Placental pericyte (primary cell): ENCODE data around the gene FAM89B. TPM values are rescaled to one million over a fixed set of nuclear protein-coding genes. Genes with fewer than 3 reads are reported as not detected.

Source experiments
- small RNA-seq: library from RNA; depleted of rRNA; stranded (forward); fragments of <200 nt; gene quantifications from one replicate; pipeline ENCODE3, GENCODE V24; 2012; ENCODE audit warnings: low replicate concordance
- total RNA-seq: library from RNA; depleted of rRNA; stranded (reverse); fragments of >200 nt; gene quantifications from 2 replicates; pipeline ENCODE4 v1.2.3, GENCODE V29; 2012

FAM89B gene
- total RNA-seq = 15.1 and 48.8 TPM in 2 replicates

DNA sequence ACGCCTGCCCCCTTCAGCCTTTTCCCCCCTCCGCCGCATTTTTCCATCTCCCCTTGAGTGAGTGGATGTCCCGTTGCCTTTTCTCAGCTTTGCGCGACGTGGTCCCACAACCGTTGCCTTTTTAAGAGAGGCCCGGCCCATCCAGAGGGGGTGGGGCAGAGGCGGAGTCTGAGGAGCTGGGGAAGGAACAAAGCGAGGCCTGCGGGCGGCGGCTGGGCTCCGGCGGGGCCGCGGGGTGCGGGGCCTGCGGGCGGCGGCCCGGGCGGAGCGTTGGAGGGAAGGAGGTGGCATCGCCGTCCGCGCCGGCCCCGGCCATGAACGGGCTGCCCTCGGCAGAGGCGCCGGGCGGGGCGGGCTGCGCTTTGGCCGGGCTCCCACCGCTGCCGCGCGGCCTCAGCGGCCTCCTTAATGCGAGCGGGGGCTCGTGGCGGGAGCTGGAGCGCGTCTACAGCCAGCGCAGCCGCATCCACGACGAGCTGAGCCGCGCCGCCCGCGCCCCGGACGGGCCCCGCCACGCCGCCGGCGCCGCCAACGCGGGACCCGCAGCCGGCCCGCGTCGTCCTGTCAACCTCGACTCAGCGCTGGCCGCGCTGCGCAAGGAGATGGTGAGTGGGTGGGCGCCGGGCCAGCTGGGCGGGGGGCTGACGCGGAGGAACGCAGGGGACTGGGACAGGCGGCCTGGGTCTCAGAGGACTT is at the start of gene FAM89B:
TSS of gene FAM89B (plus strand) at position 183 of the 696 bp plus-strand sequence. CDS start at position 315, 132 bp downstream.

DNA sequence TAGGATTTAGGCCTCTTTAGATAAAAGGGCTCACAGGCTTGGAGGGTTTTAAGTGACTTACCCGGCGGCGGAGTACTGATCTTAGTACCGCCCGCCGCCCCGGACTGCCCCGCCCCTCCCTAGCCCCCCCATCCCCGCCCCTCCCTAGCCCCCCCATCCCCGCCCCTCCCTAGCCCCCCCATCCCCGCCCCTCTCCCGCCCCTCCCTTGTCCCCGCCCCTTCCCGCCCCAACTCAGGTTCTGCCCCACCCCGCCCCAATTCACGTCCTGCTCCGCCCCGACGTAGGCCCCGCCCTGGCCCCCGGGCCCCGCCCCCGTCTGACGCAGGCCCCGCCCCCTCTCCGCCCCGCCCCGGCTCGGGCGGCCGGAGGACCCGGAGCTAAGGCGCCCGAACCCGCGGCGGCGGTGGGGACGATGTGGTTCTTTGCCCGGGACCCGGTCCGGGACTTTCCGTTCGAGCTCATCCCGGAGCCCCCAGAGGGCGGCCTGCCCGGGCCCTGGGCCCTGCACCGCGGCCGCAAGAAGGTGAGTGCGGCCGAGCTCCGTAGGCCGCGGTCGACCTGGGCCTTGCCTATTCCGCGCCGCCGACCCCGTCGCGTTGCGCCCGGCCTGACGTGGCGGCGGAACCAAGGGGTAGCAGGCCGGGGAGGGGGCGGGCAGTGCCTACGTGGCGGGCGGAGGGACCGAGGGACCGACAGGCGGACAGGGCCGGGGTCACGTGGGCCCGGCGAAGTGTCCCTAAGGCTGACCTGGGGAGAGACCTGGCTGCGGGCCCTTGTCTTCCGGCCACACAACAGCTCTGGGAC is 47.4 kb upstream of the FAM89B start, which contains the start of gene SCYL1:
TSS of gene SCYL1 (plus strand) at position 343 of the 805 bp plus-strand sequence. CDS start at position 414, 71 bp downstream.

DNA sequence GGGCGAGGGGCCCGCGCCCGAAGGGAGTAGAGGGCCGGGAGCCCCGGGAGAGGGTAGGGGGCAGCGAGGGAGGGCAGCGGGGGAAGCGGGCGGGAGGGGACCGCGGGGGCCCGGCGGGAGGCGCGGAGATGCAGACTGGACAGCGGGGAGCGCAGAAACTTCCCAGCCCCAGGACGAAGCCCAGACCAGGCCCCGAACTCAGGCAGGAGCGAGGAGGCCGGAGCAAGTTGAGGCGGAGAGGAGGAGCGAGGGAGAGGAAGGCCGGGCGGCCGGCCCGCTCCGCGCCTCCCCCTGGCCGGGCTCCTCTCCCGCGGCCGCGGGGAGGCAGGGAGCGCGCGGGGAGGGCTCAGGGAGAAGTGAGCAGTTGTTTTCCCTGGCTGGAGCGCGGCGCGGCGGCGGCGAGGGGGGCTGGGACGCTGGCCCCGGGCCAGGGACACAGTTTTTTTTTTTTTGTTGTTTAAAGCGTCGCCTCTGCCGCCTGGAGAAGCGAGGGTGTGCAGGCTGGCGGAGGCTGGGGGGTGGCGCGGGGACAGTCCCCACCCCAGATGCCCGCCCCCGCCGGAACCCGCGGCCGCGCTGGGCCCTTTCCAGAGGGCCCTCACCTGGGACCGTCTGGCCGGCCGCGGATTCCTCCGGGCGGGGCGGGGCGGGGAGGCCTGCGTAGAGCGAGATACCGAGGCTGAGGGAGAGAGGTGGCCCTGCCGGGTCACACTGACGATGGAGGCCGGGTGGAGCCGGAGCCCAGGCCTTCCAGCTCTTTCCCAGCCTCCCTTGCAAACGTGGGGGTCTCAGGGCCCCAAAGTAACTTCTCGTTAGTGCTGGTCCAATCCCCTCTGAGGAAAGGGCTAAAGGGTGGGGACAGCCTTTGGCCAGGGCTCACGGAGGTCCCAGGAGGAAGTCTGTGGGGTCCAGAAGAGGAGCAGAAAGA is 14.1 kb upstream of the FAM89B start, which contains the start of gene LTBP3:
TSS of gene LTBP3 (minus strand) at position 358 of the 928 bp plus-strand sequence. CDS start 400 bp downstream, outside the sequence.

DNA sequence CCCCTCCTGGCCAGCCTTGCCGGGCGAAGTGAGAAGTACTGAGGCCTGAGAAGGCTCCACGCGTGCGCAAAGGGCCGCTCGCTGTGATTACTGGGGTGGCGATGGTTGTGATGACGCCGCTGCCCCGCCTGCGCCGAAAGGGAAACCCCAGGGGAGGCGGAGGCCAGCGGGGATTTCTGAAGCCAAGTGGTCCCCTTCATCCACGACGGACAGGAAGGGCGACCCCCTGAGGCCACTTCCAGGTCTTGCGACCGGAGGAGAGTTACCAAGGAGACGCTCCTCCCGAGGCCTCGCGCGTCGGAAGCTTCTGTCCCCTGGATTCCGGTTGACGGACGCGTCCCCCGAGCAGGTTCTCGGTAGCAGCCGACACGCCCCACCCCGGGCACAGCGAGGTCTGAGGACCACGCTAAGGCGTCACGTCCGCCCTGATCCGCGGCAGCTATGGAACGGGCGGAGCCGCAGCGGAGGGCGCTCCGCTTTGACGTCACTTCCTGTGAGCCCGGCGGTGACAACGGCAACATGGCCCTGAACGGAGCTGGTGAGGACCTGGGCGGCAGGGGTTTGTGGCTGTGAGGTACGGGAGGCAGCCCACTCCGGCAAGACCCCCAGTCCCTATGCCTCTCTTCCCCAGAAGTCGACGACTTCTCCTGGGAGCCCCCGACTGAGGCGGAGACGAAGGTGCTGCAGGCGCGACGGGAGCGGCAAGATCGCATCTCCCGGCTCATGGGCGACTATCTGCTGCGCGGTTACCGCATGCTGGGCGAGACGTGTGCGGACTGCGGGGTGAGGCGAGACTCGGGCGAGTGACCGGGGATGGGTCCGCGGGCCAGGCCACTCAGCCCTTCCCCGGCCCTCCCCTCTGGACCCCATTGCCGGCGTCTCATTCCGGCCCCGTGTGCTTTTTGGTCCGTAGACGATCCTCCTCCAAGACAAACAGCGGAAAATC is 2.1 kb upstream of the FAM89B start, which contains the start of gene ZNRD2:
TSS of gene ZNRD2 (plus strand) at position 505 of the 946 bp plus-strand sequence. CDS start at position 520, 15 bp downstream.

DNA sequence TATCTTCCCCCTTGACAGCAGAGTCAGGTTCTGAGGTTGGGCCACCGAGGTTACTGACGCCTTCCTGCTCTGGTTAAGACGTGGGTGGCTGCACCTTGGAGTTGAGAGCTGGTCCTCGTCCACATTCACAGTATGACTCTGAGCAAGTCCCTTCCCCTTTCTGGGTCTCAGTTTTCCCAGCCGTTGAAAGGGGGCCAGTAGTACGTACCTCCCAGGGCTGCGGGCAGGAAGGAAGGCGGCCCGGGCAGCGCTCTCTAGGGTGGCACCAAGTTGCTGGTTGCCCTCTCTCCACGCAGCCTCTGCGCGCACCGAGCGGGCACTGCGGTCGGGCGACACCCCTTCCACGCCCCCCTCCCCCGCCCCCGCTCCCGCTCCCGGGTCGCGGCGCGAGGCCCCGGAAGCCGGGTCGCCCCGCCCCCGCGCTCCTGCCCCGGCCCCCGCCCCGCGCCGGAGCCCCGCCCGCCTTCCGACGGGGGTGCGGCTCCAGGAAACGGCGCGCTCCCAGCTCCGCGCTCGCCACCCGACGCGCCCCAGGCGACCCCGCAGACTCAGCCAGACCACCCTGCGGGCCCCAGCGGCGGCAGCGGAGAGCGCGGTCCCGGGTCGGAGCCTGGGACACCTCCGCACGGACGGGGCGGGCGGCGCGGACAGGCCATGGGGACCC is 3.4 kb downstream of the FAM89B start, which contains the start of gene EHBP1L1:
TSS of gene EHBP1L1 (plus strand) at position 486 of the 664 bp plus-strand sequence. CDS start 250 bp downstream, outside the sequence.

DNA sequence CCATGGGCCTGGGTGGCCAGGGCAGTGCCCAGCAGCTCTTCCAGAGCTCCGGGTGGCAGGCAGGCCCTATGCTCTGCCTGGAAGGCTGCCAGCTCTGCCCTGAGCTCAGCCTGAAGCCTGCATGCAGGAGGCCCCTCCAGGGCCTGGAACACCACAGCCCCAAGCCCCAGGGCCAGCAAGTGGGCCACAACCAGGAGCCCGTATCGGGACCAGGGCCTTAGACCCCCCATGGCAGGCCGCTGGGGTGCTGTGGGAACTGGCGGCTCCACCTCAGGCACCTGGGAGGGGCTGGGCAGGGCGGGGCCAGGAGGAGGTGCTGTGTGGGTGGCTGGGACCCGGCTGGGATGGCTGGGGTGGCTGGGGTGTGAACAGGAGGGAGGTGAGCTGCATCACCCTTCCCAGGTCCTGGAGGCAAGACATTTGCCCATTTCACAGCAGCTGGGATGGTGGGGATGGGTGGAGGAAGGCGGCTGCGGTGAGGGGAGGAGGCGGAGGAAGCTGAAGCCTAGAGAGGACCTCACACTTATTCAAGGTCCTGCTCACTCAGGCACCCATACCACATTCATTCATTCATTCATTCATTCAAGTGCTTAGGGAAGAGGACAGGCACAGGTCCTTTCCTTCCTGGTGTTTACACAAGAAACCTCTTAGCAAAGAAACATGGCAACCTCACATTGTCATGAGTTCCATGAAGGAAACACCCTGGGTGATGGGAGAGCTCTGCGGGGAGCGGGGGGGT is 23.4 kb downstream of the FAM89B start, which contains the start of gene KCNK7:
TSS of gene KCNK7 (minus strand) at position 258 of the 739 bp plus-strand sequence. CDS start at position 230, 28 bp downstream.

DNA sequence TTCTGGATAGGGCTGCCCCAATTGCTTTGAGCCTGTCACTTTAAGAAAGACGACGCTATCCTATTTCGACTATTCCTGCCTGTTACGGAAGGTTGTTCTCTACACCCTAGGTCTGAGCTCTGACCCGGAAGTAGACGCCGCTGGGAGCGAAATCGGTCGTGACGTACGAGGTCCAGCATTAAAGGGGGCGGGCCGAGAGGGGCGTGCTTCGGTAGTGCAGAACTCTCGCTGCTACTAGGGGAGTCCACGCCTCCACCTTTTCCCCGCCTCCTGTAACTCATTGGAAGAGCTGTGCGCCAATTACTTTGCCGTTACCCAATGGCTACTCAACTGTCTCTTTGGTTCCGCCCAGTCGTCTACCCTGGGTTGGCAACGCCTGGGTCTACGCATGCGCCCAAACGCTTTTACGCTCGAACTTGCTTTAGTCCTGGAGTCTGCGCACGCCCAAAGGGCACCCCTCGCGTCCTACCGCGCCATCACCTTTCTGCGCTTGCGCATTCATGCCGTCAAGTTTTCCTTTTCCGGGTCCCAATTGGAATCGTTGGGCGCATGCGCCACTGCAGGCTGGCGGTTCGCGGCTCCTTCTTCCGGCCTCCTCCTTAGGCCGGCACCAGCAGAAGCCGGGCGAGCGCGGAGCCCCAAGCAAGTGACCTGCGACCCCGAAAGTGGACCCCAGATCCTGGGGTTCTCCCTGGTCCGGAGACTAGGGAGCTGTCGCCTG is 43.1 kb downstream of the FAM89B start, which contains the start of gene PCNX3:
TSS of gene PCNX3 (plus strand) at position 548 of the 721 bp plus-strand sequence. CDS start 536 bp downstream, outside the sequence.

Small RNA genes lying within 50 kb of the gene (small RNA-seq; reads per million reads assigned to genes)
- not detected for gene AP001362.1

Other genes with a start within 250 kb of the FAM89B start
- 49.8 and 57.8 TPM in 2 replicates for gene DPF2, start 238.7 kb upstream of the FAM89B start, total RNA-seq
- gene TIGD3, start 217.8 kb upstream of the FAM89B start, total RNA-seq = 0.22 TPM in 1 of 2 replicates, not detected in the other
- 1.1 and 2.0 TPM in 2 replicates for gene SLC25A45, start 189.9 kb upstream of the FAM89B start, total RNA-seq
- gene FRMD8, start 185.9 kb upstream of the FAM89B start, total RNA-seq = 51.4 and 72.6 TPM in 2 replicates
- 307 and 308 TPM in 2 replicates for gene NEAT1, start 149.7 kb upstream of the FAM89B start, total RNA-seq
- 9,497 and 11,655 TPM in 2 replicates for gene MALAT1, start 73.5 kb upstream of the FAM89B start, total RNA-seq
- gene SCYL1, start 47.5 kb upstream of the FAM89B start, total RNA-seq = 154 and 186 TPM in 2 replicates
- 26.2 and 55.6 TPM in 2 replicates for gene LTBP3, start 14.2 kb upstream of the FAM89B start, total RNA-seq
- gene ZNRD2, start 2.1 kb upstream of the FAM89B start, total RNA-seq = 44.0 and 79.0 TPM in 2 replicates
- gene EHBP1L1, start 3.5 kb downstream of the FAM89B start, total RNA-seq = 48.8 and 79.2 TPM in 2 replicates
- gene KCNK7, start 23.3 kb downstream of the FAM89B start, total RNA-seq = not detected in 2 replicates
- 30.9 and 42.2 TPM in 2 replicates for gene MAP3K11, start 41.7 kb downstream of the FAM89B start, total RNA-seq
- gene PCNX3, start 43.2 kb downstream of the FAM89B start, total RNA-seq = 43.8 and 54.0 TPM in 2 replicates
- gene SIPA1, start 65.6 kb downstream of the FAM89B start, total RNA-seq = 20.8 and 72.3 TPM in 2 replicates
- gene RELA, start 90.4 kb downstream of the FAM89B start, total RNA-seq = 38.5 and 42.7 TPM in 2 replicates
- 51.8 and 60.2 TPM in 2 replicates for gene KAT5, start 139.7 kb downstream of the FAM89B start, total RNA-seq
- gene RNASEH2C, start 148.3 kb downstream of the FAM89B start, total RNA-seq = 18.2 and 45.7 TPM in 2 replicates
- gene AP5B1, start 208.4 kb downstream of the FAM89B start, total RNA-seq = 14.0 and 17.0 TPM in 2 replicates
- gene OVOL1, start 214.5 kb downstream of the FAM89B start, total RNA-seq = not detected in 2 replicates